Raji (cell line): ENCODE data around the gene PTPRD.

Experiments used
- POLR2A ChIP-seq: IDR thresholded peaks from 2 replicates; pipeline ENCODE4 v1.6.1; 2011; ENCODE audit warnings: low read depth, low read length, control low read depth; ENCODE audit not compliant: insufficient read depth

Gene PTPRD

GRCh38 chr9:9790216-9790872 is 822.5 kb downstream of the PTPRD start:
- no peak for TF ChIP-seq POLR2A

GRCh38 chr9:9783711-9784110 is 829.1 kb downstream of the PTPRD start:
- no peak for TF ChIP-seq POLR2A

DNA sequence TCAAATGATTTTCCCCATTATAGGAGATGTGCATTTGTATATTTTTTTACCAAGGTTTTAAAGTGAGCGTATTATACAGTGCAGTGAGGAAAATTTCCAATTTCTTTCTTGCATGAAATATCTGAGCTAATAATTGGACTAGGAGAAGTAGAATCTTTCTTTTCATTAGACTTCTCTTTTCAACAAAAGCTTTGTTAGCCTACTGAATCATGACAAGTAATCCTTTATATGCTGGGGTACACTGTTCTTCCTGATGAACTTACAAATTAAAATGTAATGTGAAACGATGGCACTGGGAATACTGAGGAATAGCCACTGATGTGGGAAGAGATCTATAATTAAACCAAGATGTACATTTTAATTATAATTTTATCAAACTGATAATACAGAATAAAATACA is 829.6 kb downstream of the PTPRD start:
- no peak for TF ChIP-seq POLR2A

GRCh38 chr9:9778293-9778692 is 834.5 kb downstream of the PTPRD start:
- TF ChIP-seq POLR2A: no peak

GRCh38 chr9:9774471-9774870 is 838.3 kb downstream of the PTPRD start:
- TF ChIP-seq POLR2A: no peak

- TF ChIP-seq POLR2A: no peak
Measured at GRCh38 chr9:9771314-9771713, 841.5 kb downstream of the PTPRD start.

- no peak for TF ChIP-seq POLR2A
Measured at GRCh38 chr9:9764821-9765220, 848.0 kb downstream of the PTPRD start.

GRCh38 chr9:9754186-9754585 is 858.6 kb downstream of the PTPRD start:
- no peak for TF ChIP-seq POLR2A

DNA sequence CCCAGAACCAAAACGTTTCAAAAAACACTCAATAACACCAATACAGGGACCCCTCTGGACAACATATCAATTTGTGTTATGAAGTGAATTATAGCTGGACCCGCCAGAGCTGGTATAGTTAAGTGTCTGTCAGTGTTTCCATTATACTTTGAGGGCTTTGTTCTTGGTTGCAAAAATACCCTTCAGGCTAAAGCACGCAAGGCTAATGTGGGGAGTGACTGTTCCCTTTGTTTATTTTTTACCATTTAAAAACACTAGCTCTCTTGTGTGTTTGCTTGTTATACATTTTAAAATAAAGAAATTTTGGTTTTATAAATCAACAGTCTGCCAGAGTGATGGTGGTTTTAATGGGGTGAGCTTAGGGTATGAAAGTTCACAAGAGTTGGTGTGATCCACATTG is 859.5 kb downstream of the PTPRD start:
- no peak for TF ChIP-seq POLR2A

DNA sequence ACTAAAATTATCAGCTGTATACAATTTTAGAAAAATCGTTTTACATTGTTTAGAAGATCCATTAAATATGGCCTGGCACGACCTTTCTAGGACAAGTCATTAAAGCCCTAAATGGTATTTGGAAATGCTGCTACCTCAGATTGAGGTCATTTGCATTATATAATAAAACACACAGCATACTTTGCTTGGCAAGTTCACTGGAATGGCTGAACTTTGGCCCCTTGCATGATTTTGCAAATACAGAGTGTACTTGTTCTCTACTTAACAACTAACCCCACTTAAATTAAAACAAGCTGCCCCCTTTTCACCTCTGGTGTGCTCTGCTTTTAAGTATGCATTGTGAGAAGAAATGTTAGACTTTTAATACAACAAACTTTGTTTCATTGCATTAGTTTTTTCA is 860.1 kb downstream of the PTPRD start:
- no peak for TF ChIP-seq POLR2A

GRCh38 chr9:9751996-9752395 is 860.8 kb downstream of the PTPRD start:
- TF ChIP-seq POLR2A: no peak

DNA sequence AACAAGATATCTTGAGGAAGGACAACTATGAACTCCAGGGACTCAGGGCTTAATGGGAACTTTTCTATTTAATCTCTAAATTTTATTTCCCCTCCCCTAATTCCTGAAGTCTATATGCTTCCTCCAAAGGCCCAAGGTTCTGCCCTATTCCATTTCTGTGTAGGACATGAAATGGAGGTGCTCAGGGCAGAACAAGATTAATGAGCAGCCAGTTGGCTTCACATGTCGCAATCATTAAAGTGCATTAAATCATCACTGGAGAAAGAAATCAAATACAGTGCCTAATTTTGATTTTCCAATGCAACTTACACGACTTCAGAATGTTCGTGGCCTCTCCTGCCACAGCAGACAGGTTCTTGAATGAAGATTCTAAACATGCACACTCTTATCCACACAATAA is 862.1 kb downstream of the PTPRD start:
- TF ChIP-seq POLR2A: no peak

- TF ChIP-seq POLR2A: no peak
Measured at GRCh38 chr9:9749591-9749990, 863.2 kb downstream of the PTPRD start.

GRCh38 chr9:9747787-9748186 is 865.0 kb downstream of the PTPRD start:
- TF ChIP-seq POLR2A: no peak

- TF ChIP-seq POLR2A: no peak
Measured at GRCh38 chr9:9746826-9747225, 866.0 kb downstream of the PTPRD start.

DNA sequence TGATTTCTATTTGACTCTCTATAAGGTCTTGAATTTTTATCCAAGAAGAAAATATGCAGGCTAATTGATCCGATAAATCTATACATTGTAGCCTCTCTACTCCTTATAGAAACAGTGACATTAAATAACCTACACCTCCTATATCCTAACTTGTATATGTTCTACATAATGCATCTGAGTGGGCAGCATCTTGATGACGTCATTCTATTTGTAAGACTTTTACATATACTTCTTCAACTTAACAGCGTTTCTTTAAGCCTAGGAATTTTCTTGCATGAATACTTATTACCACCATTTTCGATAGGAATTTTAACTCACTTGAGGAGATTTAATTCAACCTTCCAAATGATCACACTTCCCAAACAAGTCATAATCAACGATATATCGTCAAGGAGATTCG is 869.0 kb downstream of the PTPRD start:
- TF ChIP-seq POLR2A: no peak

DNA sequence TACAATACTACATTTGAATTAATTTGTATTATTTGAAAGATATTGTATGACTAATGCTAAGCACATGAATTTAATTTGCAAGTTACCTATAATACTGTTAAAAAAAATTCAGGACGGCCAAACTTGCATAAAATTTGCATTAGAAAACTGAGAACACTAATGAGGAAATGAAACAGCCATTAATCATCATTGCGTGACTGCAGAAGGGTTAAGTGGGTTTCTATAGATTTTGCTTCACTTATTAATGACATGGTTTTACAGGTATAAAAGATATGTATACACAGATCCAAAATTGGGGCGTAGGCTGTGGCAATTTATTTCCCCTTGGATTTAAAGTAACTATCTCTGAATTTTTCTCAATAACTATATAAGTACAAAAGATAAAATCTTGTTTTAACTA is 882.6 kb downstream of the PTPRD start:
- TF ChIP-seq POLR2A: no peak
